A549 (cell line): ENCODE results near the gene OR10AD1.

ENCODE experiments used
- CBX8 ChIP-seq: fragments of 200-600 bp; sonication (generic); IDR thresholded peaks from 2 replicates; pipeline ENCODE4 v1.6.1; 2016
- CEBPB ChIP-seq, 2 experiments: fragments of >200 bp in 1 of 2; sonication (Bioruptor Twin) in 1 of 2; formaldehyde crosslinking in 1 of 2; IDR thresholded peaks; 2 replicates each; pipeline ENCODE4 v1.6.1; 2012 to 2016
- EP300 ChIP-seq, 2 experiments: fragments of >200 bp; sonication (Bioruptor Twin); formaldehyde crosslinking; IDR thresholded peaks; 2 replicates in 1 of 2; 3 replicates in 1 of 2; pipeline ENCODE4 v1.6.1; 2016 to 2017
- JUNB ChIP-seq: fragments of >200 bp; sonication (Bioruptor Twin); formaldehyde crosslinking; IDR thresholded peaks from 2 replicates; pipeline ENCODE4 v1.6.1; 2016
- KDM1A ChIP-seq: fragments of 200-600 bp; sonication (generic); IDR thresholded peaks from 2 replicates; pipeline ENCODE4 v1.6.1; 2016; ENCODE audit warnings: low read depth, mild to moderate bottlenecking
- POLR2A ChIP-seq: IDR thresholded peaks from 2 replicates; pipeline ENCODE4 v1.6.1; 2012; ENCODE audit warnings: mild to moderate bottlenecking, low read length
- TF ChIP-seq, protein P1 (sequence below): fragments of 250-450 bp; sonication (Bioruptor Pico); IDR thresholded peaks from 2 replicates; pipeline ENCODE4 v1.5.0; 2021; ENCODE audit warnings: mild to moderate bottlenecking, moderate library complexity, borderline replicate concordance
- TF ChIP-seq, protein P2 (sequence below): fragments of 200-600 bp; sonication (generic); IDR thresholded peaks from 2 replicates; pipeline ENCODE4 v1.6.1; 2016; ENCODE audit warnings: antibody characterized with exemption, mild to moderate bottlenecking, moderate library complexity
- TF ChIP-seq, protein P3 (sequence below): fragments of >200 bp; sonication (Bioruptor Twin); formaldehyde crosslinking; IDR thresholded peaks from 3 replicates; pipeline ENCODE4 v1.5.1; 2016
- TF ChIP-seq, protein P4 (sequence below): fragments of 150-350 bp; IDR thresholded peaks from 2 replicates; pipeline ENCODE4 v1.6.1; 2014; ENCODE audit warnings: low read depth, mild to moderate bottlenecking, low read length

- no peak for TF ChIP-seq EP300 (IDR thresholded peaks at IDR 0.05)
- TF ChIP-seq CEBPB (IDR thresholded peaks at IDR 0.05) = no peak
- TF ChIP-seq, protein P1, sequence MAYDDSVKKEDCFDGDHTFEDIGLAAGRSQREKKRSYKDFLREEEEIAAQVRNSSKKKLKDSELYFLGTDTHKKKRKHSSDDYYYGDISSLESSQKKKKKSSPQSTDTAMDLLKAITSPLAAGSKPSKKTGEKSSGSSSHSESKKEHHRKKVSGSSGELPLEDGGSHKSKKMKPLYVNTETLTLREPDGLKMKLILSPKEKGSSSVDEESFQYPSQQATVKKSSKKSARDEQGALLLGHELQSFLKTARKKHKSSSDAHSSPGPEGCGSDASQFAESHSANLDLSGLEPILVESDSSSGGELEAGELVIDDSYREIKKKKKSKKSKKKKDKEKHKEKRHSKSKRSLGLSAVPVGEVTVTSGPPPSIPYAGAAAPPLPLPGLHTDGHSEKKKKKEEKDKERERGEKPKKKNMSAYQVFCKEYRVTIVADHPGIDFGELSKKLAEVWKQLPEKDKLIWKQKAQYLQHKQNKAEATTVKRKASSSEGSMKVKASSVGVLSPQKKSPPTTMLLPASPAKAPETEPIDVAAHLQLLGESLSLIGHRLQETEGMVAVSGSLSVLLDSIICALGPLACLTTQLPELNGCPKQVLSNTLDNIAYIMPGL (CRISPR knock-in tag) = no peak
- TF ChIP-seq KDM1A = no peak
- TF ChIP-seq, protein P2, sequence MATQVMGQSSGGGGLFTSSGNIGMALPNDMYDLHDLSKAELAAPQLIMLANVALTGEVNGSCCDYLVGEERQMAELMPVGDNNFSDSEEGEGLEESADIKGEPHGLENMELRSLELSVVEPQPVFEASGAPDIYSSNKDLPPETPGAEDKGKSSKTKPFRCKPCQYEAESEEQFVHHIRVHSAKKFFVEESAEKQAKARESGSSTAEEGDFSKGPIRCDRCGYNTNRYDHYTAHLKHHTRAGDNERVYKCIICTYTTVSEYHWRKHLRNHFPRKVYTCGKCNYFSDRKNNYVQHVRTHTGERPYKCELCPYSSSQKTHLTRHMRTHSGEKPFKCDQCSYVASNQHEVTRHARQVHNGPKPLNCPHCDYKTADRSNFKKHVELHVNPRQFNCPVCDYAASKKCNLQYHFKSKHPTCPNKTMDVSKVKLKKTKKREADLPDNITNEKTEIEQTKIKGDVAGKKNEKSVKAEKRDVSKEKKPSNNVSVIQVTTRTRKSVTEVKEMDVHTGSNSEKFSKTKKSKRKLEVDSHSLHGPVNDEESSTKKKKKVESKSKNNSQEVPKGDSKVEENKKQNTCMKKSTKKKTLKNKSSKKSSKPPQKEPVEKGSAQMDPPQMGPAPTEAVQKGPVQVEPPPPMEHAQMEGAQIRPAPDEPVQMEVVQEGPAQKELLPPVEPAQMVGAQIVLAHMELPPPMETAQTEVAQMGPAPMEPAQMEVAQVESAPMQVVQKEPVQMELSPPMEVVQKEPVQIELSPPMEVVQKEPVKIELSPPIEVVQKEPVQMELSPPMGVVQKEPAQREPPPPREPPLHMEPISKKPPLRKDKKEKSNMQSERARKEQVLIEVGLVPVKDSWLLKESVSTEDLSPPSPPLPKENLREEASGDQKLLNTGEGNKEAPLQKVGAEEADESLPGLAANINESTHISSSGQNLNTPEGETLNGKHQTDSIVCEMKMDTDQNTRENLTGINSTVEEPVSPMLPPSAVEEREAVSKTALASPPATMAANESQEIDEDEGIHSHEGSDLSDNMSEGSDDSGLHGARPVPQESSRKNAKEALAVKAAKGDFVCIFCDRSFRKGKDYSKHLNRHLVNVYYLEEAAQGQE = no peak
- TF ChIP-seq, protein P3, sequence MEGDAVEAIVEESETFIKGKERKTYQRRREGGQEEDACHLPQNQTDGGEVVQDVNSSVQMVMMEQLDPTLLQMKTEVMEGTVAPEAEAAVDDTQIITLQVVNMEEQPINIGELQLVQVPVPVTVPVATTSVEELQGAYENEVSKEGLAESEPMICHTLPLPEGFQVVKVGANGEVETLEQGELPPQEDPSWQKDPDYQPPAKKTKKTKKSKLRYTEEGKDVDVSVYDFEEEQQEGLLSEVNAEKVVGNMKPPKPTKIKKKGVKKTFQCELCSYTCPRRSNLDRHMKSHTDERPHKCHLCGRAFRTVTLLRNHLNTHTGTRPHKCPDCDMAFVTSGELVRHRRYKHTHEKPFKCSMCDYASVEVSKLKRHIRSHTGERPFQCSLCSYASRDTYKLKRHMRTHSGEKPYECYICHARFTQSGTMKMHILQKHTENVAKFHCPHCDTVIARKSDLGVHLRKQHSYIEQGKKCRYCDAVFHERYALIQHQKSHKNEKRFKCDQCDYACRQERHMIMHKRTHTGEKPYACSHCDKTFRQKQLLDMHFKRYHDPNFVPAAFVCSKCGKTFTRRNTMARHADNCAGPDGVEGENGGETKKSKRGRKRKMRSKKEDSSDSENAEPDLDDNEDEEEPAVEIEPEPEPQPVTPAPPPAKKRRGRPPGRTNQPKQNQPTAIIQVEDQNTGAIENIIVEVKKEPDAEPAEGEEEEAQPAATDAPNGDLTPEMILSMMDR = no peak
- no peak for TF ChIP-seq JUNB
- no peak for TF ChIP-seq CBX8
- TF ChIP-seq, protein P4, sequence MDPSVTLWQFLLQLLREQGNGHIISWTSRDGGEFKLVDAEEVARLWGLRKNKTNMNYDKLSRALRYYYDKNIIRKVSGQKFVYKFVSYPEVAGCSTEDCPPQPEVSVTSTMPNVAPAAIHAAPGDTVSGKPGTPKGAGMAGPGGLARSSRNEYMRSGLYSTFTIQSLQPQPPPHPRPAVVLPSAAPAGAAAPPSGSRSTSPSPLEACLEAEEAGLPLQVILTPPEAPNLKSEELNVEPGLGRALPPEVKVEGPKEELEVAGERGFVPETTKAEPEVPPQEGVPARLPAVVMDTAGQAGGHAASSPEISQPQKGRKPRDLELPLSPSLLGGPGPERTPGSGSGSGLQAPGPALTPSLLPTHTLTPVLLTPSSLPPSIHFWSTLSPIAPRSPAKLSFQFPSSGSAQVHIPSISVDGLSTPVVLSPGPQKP = no peak
- no peak for TF ChIP-seq POLR2A
Observed at GRCh38 chr12:48185181-48185919, 17.7 kb downstream of the OR10AD1 start.
